ENCODE data around the gene ANKH.

ANKH gene

DNA sequence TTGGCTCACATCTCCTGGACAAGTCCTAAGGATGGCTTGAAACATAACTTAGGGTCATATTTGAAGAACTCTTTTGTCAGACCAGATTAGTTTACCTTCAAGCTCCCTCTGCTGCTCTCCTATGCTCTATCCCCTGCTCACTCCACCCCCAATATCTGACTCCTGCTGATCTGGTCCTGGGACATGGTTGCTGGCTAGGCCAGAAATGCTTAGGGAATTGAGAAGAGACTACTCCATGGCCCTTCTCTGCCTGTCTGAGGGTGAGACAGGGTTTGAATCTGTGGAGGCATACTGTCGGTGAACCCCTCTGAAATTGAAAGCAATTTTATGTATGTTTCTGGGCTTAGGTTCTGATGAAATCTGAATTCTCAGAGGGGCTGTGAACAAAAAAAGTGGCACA is 203.8 kb downstream of the ANKH start:
- DNase-seq (ENCODE audit: low read depth in 2 of 3, low spot score in 2 of 3), result no peak

DNA sequence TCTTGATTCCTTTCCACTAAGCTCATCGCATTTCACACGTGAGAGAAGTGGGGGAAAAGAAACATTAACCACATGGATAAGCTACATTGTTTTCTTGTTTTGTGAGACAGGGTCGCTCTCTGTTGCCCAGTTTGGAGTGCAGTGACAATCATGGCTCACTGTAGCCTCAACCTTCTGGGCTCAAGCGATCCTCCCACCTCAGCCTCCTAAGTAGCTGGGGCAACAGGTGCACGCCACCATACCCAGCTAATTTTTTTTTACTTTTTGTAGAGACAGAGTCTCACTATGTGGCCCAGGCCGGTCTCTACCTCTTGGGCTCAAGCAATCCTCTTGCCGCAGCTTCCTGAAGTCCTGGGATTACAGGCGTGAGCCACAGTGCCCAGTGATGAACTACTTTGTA is 204.3 kb downstream of the ANKH start:
- no peak for DNase-seq (ENCODE audit: low read depth in 2 of 3, low spot score in 2 of 3)

DNA sequence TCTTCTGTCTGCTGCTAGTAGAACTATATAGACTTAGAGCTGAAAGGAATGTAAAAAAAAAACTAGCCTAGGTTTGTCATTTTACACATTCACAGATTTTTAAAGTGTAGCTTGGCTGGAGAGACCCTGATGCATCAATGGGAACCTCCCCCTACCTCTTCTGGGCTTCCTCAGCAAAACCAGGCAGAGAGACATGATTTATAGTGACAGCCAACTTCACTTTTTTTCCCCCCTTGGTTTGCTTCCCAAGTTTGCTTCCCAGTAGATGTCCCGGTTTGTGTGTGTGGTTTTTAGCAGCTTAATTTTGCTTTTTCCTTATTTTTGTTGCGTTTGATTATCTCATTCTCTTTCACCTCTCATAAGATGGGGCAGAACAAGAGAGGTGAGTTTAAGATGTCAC is 205.2 kb downstream of the ANKH start:
- DNase-seq (ENCODE audit: low read depth in 2 of 3, low spot score in 2 of 3), result no peak

DNA sequence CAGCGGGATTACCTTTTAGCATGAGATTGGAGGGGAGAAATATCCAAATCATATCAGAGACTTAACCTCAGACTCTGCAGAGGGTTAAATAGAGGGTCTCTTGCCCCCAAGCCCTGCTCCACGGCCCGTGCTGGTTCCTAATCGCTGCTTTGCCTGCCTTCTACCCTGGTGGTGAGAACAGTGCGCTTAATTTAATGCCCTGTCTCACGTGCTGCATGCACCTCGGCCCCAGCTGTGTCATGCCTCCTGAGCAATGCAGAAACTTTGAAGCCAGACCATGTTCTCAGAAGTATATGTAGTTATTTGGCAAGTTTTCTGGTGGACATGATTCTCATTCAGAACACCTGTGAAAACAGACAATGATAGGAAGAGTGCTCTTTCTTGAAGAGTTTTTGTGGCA is 205.6 kb downstream of the ANKH start:
- DNase-seq (ENCODE audit: low read depth in 2 of 3, low spot score in 2 of 3), result peak in 1 of 3 experiments; percentile 36

DNA sequence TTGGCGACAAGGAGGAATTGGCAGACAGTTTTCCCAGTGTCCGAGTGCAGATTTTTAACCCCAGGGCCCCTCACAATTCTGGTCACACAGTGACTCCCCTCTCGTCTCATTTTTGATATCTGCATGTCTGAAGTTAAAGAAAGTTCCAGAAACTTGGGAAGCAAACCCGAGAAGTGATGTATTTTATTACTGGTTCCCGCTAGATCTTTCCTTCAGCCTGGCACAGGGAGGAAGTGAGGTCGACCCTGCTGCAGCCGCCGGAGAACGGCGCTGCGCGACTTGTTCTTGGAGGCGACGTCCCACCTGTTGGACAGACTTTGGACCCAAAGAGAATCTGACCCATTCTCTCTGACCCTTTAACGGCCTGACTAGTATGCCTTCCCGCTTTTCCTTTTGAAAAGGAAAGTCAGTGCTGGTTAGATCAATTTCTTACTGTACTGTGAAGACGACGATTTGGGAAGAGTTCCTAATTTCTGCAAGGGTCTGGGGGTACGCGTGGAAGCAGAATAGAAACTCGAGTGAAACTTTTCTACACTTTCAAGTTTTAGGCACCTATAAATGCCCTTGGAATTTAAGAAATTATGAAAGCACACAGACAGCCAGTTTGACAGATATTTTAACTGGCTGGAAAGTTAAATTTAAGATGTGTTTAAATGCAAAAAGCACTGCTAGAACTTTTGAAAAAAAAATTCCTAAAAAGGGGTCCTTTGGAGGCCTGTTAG is 206.3 kb downstream of the ANKH start:
- DNase-seq (ENCODE audit: low read depth in 2 of 3, low spot score in 2 of 3), result no peak

DNA sequence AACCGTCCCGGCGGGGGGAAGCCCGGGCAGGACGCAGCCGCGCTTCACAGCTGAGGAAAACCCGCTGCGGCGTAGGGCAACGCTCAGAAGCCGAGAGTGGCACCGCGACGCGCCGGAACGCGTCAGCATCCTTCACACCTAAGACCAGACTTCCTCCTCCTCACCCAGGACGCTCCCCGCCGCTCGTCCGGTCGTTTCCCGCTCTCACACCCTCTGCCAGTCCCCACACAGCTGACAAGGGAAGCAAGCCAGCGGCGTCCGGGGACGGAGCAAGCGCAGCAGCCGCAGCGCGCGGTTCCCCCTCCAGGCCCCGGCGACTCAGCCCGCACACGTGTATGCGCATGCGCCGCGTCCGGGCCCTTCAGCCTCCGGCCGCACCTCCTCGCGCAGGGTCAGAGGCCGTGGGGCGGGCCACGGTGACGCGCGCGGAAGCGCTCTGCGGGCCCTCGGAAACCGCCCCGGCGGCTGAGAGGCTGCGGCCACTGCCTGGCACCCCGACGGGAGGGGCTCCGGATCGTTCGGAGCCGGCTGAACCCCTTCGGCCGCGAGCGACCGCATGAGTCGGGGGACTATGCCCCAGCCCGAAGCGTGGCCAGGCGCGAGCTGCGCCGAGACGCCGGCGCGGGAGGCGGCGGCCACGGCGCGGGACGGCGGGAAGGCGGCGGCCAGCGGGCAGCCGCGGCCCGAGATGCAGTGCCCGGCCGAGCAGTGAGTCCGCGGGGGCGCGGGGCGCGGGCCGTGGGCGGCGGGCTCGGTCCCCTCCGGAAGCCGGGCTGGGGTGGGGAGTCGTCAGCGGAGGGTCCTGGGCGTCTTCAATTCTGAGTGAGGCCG is 207.1 kb downstream of the ANKH start, which contains the start of gene OTULIN:
OTULIN (plus strand) TSS at position 449 of the 831 bp plus-strand sequence; CDS start at position 557, 108 bp downstream.
- DNase-seq (ENCODE audit: low read depth in 2 of 3, low spot score in 2 of 3), result peak; percentile 65 to 92 (median 72)

DNA sequence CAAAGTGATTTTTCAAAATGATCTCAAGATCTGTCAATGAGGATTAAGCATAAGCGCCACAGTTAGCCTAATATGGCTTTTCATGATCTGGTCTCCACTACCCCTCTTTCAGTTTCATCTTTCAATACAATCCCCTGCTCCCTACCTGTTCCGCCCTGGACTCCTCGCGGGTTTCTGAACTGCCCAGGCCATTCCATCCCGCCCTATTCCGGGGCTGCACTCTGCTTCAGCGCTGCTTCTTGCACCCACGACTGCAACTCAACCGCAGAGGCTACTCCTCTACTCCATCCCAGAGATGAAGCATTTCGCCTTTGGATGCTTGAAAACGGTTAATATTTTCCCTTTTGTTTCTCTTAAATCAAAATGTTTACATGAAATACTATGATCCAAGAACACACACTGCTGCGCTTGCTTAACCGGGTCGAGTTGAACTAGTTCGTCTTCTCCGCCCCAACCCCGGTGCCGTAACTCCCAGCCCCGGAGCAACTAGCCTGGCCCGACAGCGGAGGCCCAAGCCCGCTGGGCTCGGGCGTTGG is 207.8 kb downstream of the ANKH start:
- DNase-seq (ENCODE audit: low read depth in 2 of 3, low spot score in 2 of 3), result no peak

DNA sequence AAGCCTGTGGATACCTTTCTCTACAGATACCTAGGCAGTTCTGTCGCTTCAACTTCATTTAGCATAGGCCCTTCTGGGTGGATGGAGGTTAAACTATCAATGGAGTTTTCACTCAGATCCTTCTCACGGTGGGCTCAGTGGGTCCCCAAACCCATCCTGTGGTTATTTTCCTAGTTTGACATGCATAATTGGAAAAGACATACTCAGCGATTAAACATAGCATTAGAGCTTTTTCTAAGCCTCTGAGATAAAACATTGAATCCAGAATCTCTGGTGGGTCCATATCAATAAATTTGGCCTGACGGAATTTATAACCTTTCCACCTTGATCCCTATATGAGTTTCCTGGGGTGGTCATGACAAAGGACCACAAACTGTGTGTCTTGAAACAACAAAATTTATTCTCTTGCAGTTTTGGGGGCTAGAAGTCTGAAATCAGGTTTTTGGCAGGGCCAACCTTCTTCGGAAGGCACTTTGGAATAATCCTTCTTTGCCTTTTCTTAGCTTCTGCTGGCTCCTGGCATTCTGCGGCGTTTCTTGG is 208.8 kb downstream of the ANKH start:
- DNase-seq (ENCODE audit: low read depth in 2 of 3, low spot score in 2 of 3), result no peak

DNA sequence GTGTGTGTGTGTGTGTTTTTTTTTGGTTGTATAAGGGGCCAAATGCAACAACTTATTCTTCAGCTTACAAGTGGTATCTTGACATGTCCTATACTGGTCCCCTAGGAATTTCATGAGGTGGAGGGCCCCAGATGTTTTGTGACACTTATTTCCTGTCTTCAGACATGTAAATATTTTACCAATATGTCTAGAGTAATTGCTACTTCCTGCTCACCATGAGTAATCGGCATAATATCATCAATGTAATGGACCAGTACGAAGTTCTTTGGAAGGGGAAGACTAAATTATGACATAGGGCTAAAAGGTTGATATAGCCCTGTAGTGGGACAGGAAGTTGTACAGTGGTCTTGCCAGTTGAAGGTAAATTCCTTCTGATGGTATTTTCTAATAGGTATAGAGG is 210.7 kb downstream of the ANKH start:
- no peak for DNase-seq (ENCODE audit: low read depth in 2 of 3, low spot score in 2 of 3)

DNA sequence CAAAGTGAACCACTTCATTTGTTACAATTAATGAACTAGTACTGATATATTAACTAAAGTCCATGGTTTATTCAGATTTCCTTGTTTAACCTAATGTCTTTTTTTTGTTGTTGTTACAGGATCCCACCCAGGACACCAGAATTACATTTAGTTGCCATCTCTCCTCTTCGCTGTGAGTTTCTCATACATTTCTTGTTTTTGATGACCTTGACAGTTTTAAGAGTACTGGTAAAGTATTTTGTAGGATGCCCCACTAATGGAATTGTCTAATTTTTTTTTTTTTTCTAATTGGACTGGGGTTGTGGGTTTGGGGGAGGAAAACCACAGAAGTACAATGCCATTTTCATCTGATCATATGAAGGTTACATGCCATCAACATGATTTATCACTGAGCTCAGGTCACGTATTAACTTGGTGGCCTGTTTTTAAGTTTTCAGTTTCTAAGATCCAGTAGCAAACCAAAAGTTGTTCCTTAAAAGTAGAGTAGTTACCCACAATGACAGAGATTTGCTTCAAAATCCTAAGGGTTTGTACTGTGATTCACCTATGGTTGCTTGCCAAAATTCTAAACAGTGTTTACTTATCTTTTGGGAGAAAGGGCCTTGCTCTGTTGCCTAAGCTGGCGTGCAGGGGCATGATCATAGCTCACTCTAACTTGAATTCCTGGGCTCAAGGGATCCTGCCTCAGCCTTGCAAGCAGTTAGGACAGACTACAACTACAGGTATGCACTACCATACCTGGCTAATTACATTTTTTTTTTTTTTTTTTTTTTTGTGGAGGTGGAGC is 211.6 kb downstream of the ANKH start:
- no peak for DNase-seq (ENCODE audit: low read depth in 2 of 3, low spot score in 2 of 3)

DNA sequence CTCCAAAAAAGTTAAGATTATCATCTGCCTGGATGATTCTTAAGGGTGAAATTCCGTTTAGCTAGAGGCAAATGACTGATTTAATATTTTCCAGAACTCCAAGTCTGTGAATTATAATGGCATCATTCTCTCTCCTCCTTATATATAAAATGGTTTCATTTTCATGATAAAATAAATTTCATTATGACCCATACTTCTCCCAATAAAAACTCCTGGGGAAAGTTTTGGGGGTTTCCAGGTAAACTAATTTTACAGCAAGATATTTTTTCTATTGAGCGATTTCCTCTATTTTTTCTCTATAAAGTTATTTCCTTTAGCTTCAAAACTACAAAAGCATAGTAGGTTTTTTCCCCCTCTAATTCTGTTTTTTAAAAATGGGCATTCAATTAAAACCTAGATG is 214.7 kb downstream of the ANKH start:
- no peak for DNase-seq (ENCODE audit: low read depth in 2 of 3, low spot score in 2 of 3)

DNA sequence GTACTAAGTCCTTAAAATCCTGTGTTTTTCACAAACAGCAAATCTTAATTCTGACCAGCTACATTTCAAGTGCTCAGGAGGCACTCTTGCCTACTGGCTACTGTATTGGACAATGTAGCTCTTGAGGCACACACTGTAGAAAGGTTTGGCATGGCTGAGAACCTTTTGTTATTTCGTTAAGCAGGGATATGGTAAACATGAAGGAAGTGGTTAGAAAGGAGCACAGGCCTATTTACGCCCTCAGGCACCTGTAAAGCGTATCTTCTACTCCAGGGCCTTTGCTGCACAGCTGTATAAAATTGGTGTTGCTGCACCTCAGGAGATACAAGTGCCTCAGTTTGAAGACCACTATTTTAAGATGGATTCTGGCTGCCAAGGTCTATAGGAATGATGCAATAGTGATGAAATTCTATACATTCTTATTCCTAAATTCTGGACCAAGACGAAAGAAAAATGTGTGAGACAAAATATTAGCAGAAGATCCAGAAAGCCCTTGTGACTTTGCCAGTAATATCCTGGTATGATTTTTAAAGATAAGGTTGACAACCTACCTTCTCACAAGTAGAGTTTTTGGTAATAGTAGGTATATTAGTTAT is 216.3 kb downstream of the ANKH start:
- DNase-seq (ENCODE audit: low read depth in 2 of 3, low spot score in 2 of 3), result no peak
